Measurements from ENCODE around the gene DGCR6L.

DNA sequence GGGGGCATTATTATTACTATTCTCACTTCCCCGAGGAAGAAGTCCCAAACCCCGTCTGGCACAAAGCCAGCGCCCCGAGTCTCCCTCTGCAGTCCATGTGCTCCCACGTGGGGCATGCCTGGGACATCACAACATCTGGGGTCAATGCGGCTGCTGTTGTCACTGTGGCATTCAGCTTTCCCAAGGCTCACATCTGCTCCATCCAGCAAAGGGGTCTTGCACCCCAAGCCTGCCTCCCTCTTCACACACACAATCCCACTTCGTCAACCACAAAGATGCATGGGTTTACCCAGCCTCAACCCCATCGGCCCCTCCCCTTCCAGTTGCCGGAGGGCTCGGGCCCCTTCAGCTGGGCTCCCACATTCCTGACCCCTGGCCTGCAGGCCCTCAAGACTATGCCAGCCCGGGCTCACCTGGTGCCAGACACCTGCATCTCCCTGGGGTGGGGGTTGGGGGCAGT is 28.2 kb downstream of the DGCR6L start:
- TF ChIP-seq, protein P1, sequence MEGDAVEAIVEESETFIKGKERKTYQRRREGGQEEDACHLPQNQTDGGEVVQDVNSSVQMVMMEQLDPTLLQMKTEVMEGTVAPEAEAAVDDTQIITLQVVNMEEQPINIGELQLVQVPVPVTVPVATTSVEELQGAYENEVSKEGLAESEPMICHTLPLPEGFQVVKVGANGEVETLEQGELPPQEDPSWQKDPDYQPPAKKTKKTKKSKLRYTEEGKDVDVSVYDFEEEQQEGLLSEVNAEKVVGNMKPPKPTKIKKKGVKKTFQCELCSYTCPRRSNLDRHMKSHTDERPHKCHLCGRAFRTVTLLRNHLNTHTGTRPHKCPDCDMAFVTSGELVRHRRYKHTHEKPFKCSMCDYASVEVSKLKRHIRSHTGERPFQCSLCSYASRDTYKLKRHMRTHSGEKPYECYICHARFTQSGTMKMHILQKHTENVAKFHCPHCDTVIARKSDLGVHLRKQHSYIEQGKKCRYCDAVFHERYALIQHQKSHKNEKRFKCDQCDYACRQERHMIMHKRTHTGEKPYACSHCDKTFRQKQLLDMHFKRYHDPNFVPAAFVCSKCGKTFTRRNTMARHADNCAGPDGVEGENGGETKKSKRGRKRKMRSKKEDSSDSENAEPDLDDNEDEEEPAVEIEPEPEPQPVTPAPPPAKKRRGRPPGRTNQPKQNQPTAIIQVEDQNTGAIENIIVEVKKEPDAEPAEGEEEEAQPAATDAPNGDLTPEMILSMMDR (IDR thresholded peaks at IDR 0.05; ENCODE audit: borderline replicate concordance, extremely low read depth, low read length, poor library complexity, severe bottlenecking), result no peak
- no peak for TF ChIP-seq EZH2 (IDR thresholded peaks at IDR 0.05; ENCODE audit: borderline replicate concordance, low read depth, low read length, severe bottlenecking)
